ENCODE data around the gene MLIP. TPM values are rescaled to one million over a fixed set of nuclear protein-coding genes. Genes with fewer than 3 reads are reported as not detected.

The MLIP gene
- total RNA-seq, 1 donor from 2014 or later = not detected

DNA sequence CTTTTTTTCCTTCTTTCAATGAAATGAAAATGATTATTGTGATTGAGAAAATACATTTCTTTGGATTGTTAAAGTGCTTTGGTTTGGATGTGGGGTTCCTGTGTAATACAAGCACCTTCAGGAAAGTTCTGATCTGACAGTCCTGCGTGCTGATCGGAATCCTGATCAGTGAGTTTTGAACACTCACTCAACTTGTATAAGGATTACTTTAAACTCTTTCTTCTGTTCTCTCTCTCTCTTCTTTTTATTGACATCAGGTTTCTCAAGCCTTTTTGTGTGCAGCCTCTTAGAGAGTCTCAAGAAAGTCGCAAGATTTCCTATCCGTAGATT, 197.7 kb downstream of the MLIP start:
- Mint-ChIP-seq H3K4me1 (ENCODE audit: unreplicated experiment) (no peaks in the 10 kb centered on the region), H3K27me3 (ENCODE audit: unreplicated experiment) (no peaks in the 10 kb centered on the region), H3K27ac (ENCODE audit: unreplicated experiment) (no peak overlapping the region), H3K36me3 (ENCODE audit: unreplicated experiment) (no peaks in the 10 kb centered on the region), H3K4me3 (ENCODE audit: unreplicated experiment) (no peak overlapping the region), H3K9me3 (ENCODE audit: unreplicated experiment) (no peaks in the 10 kb centered on the region)
- no peak for DNase-seq (ENCODE audit: extremely low spot score, unreplicated experiment)
- TF ChIP-seq, protein P1, sequence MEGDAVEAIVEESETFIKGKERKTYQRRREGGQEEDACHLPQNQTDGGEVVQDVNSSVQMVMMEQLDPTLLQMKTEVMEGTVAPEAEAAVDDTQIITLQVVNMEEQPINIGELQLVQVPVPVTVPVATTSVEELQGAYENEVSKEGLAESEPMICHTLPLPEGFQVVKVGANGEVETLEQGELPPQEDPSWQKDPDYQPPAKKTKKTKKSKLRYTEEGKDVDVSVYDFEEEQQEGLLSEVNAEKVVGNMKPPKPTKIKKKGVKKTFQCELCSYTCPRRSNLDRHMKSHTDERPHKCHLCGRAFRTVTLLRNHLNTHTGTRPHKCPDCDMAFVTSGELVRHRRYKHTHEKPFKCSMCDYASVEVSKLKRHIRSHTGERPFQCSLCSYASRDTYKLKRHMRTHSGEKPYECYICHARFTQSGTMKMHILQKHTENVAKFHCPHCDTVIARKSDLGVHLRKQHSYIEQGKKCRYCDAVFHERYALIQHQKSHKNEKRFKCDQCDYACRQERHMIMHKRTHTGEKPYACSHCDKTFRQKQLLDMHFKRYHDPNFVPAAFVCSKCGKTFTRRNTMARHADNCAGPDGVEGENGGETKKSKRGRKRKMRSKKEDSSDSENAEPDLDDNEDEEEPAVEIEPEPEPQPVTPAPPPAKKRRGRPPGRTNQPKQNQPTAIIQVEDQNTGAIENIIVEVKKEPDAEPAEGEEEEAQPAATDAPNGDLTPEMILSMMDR (IDR thresholded peaks at IDR 0.05) = no peak

DNA sequence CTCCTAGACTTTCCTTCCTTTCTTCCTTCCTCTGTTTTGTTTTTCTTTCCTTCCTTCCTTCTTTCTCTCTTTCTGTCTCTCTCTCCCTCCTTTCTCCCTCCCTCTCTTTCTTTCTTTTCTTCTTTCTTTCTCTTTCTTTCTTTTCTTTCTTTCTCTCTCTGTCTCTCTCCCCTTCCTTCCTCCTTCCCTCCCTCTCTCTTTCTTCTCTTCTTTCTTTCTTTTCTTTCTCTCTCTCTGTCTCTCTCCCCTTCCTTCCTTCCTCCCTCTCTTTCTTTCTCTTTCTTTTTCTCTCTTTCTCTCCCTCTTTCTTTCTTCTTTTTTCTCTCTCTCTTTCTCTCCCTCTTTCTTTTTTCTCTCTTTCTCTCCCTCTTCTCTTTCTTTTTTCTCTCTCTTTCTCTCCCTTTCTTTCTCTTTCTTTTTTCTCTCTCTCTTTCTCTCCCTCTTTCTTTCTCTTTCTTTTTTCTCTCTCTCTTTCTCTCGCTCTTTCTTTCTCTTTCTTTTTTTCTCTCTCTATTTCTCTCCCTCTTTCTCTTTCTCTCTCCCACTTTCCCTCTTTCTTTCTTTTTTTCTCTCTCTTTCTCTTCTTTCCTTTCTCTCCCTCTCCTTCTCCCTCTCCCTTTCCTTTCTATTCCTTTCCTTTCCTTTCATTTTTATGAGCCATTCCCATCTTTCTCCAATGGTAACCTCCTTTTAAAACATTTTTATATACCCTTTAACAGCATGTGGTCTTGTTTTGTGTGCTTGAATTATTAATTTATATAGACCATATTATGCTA, 199.3 kb downstream of the MLIP start:
- TF ChIP-seq, protein P1 (IDR thresholded peaks at IDR 0.05) = no peak
- Mint-ChIP-seq H3K27ac (ENCODE audit: unreplicated experiment) (no peak overlapping the region), H3K36me3 (ENCODE audit: unreplicated experiment) (no peaks in the 10 kb centered on the region), H3K4me1 (ENCODE audit: unreplicated experiment) (no peaks in the 10 kb centered on the region), H3K9me3 (ENCODE audit: unreplicated experiment) (no peaks in the 10 kb centered on the region), H3K4me3 (ENCODE audit: unreplicated experiment) (no peak overlapping the region), H3K27me3 (ENCODE audit: unreplicated experiment) (no peaks in the 10 kb centered on the region)
- no peak for DNase-seq (ENCODE audit: extremely low spot score, unreplicated experiment)

DNA sequence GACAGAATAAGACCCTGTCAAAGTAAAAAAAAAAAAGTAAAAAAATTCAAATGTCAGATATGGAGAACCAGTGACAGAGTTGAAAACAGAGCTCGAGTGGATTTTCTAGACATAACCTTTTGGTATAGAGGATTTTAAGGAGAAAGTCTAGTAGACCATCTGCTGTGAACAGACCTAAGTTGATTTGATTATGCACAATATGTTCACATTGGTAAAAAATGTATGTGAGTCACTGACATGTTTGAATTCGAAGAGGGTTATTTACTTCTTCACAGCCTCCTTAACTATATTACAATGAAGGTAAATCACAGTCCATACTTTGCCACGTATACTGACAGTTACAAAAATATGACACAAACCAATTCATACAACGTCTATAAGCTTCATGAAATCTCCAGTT, 204.4 kb downstream of the MLIP start:
- Mint-ChIP-seq H3K27ac (ENCODE audit: unreplicated experiment) (no peak overlapping the region), H3K4me1 (ENCODE audit: unreplicated experiment) (no peaks in the 10 kb centered on the region), H3K27me3 (ENCODE audit: unreplicated experiment) (no peaks in the 10 kb centered on the region), H3K9me3 (ENCODE audit: unreplicated experiment) (no peaks in the 10 kb centered on the region), H3K36me3 (ENCODE audit: unreplicated experiment) (no peaks in the 10 kb centered on the region), H3K4me3 (ENCODE audit: unreplicated experiment) (no peak overlapping the region)
- no peak for DNase-seq (ENCODE audit: extremely low spot score, unreplicated experiment)
- TF ChIP-seq, protein P1 (IDR thresholded peaks at IDR 0.05) = no peak

Other genes starting within 250 kb of the MLIP start
- not detected in 2 replicates for gene TINAG, start 197.0 kb downstream of the MLIP start, total RNA-seq